SH-SY5Y (cell line): ENCODE measurements around the gene HTRA2.

ENCODE experiments used
- GATA2 ChIP-seq: IDR thresholded peaks from 2 replicates; pipeline ENCODE4 v1.6.1; 2011; ENCODE audit warnings: mild to moderate bottlenecking, low read depth, low read length
- GATA3 ChIP-seq: IDR thresholded peaks from 2 replicates; pipeline ENCODE4 v1.6.1; 2011; ENCODE audit warnings: low read depth, mild to moderate bottlenecking, low read length, moderate library complexity

DNA sequence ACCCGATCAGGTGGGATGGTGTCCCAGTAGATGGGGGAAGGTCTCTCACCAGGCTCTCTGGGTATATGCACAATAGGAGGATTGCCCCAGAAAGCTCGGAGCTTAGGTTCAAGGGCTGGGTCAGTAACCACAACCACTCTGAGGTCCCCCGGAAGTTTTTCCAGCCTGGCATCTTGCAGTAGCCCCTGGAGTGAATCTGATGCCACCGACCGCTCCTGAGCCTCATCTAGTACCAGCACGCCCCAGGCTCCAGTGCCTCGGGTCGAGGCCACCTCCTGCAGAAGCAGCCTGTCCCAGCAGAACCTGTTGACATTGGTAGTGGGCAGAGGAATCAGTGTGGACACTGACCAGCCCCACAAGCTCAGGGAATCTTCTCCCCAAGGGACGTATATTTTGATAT, 5.7 kb upstream of the HTRA2 start:
- TF ChIP-seq GATA2 (no peak), GATA3 (no peak)
